Endothelial cell of umbilical vein (primary cell): Measurements from ENCODE around the gene MRPL14. TPM values are rescaled to one million over a fixed set of nuclear protein-coding genes. Genes with fewer than 3 reads are reported as not detected.

ENCODE experiments used
- BruUV-seq: library from RNA; stranded (reverse); fragments of 400-500 nt; replicated peaks from 2 replicates; lab custom pipeline; 2021; lab: Mats Ljungman, UMichigan
- CTCF ChIA-PET: fragments of 300-600, 350-600 bp; sonication (Branson Sonifier 250); formaldehyde crosslinking; loops from one replicate; lab custom pipeline; 2021; ENCODE audit warnings: antibody characterized with exemption, inconsistent platforms; lab: Charles Lee
- POLR2A ChIA-PET: fragments of 300-600, 350-600 bp; sonication (Branson Sonifier 250); formaldehyde crosslinking; loops from one replicate; lab custom pipeline; 2021; ENCODE audit warnings: antibody characterized with exemption, inconsistent platforms; lab: Charles Lee
- DNase-seq: peaks from one replicate; pipeline ENCODE4 v3.0.0-alpha.2; 2011; ENCODE audit warnings: low read depth, low spot score
- FAIRE-seq: peaks from 2 replicates; lab custom pipeline; 2011; peaks lifted over from hg19 to GRCh38; lab: Jason Lieb, UNC
- H2AFZ ChIP-seq: 2 replicates; pipeline ENCODE4 v1.6.0; 2012; ENCODE audit warnings: low read depth, low read length, control low read depth, inconsistent platforms
- H3K27ac ChIP-seq: 2 replicates; pipeline ENCODE4 v1.5.1; 2011; ENCODE audit warnings: low read depth, mild to moderate bottlenecking, control low read depth, low read length, moderate library complexity; ENCODE audit not compliant: insufficient read depth
- H3K27me3 ChIP-seq, 2 experiments: 2 replicates each; pipeline versions ENCODE4 v1.6.0 to v1.6.1; 2011; ENCODE audit warnings: low read length in 2 of 2, mixed read lengths in 1 of 2; ENCODE audit not compliant: control insufficient read depth in 2 of 2, insufficient read depth in 2 of 2
- H3K36me3 ChIP-seq, 2 experiments: 2 replicates in 1 of 2; 3 replicates in 1 of 2; pipeline ENCODE4 v1.5.1; 2011; ENCODE audit warnings: low read length in 2 of 2, mild to moderate bottlenecking in 1 of 2, moderate library complexity in 1 of 2; ENCODE audit not compliant: control insufficient read depth in 2 of 2, insufficient read depth in 2 of 2; ENCODE audit errors: extremely low read depth in 1 of 2
- H3K4me1 ChIP-seq: 3 replicates; pipeline ENCODE4 v1.5.1; 2011; ENCODE audit warnings: mild to moderate bottlenecking, low read length; ENCODE audit not compliant: control insufficient read depth, insufficient read depth; ENCODE audit errors: extremely low read depth
- H3K4me2 ChIP-seq: 2 replicates; pipeline ENCODE4 v1.6.1; 2011; ENCODE audit warnings: low read length, control low read depth, mixed read lengths; ENCODE audit not compliant: insufficient read depth
- H3K4me3 ChIP-seq, 3 experiments: fragments of 200-600 bp in 1 of 3; sonication (generic), shearing (Covaris generic) in 1 of 3; replicated peaks in 1 of 3; 2 replicates each; pipeline ENCODE4 v1.5.1; 2011 to 2016; ENCODE audit warnings: control low read depth in 3 of 3, low read length in 3 of 3, mild to moderate bottlenecking in 2 of 3, inconsistent platforms in 1 of 3, low read depth in 1 of 3, moderate library complexity in 1 of 3; ENCODE audit not compliant: insufficient read depth in 1 of 3
- H3K79me2 ChIP-seq: 2 replicates; pipeline ENCODE4 v1.6.0; 2012; ENCODE audit warnings: low read length, inconsistent platforms; ENCODE audit not compliant: control insufficient read depth, insufficient read depth
- H3K9ac ChIP-seq: replicated peaks from 2 replicates; pipeline ENCODE3; 2011; ENCODE audit warnings: low read length, control low read depth; ENCODE audit not compliant: insufficient read depth; ENCODE audit errors: extremely low read depth
- H3K9me1 ChIP-seq: replicated peaks from 3 replicates; pipeline ENCODE4 v1.6.0; 2011; ENCODE audit warnings: mild to moderate bottlenecking, low read length; ENCODE audit not compliant: control insufficient read depth, insufficient read depth; ENCODE audit errors: extremely low read depth
- H3K9me3 ChIP-seq: replicated peaks from 2 replicates; pipeline ENCODE4 v1.5.1; 2012; ENCODE audit warnings: low read length, inconsistent platforms; ENCODE audit not compliant: control insufficient read depth, insufficient read depth
- H4K20me1 ChIP-seq: replicated peaks from 2 replicates; pipeline ENCODE3; 2011; ENCODE audit warnings: mild to moderate bottlenecking, low read length; ENCODE audit not compliant: control insufficient read depth, insufficient read depth; ENCODE audit errors: extremely low read depth
- EZH2 ChIP-seq: IDR thresholded peaks from 2 replicates; pipeline ENCODE4 v1.6.1; 2012; ENCODE audit warnings: borderline replicate concordance, low read depth, mild to moderate bottlenecking, moderate library complexity, low read length, inconsistent platforms; ENCODE audit not compliant: severe bottlenecking
- FOS ChIP-seq: IDR thresholded peaks from 2 replicates; pipeline ENCODE4 v1.6.1; 2011; ENCODE audit warnings: mild to moderate bottlenecking, low read length, moderate library complexity, borderline replicate concordance; ENCODE audit not compliant: insufficient read depth
- GATA2 ChIP-seq: IDR thresholded peaks from 2 replicates; pipeline ENCODE4 v1.7.0; 2011; ENCODE audit warnings: low read depth, mild to moderate bottlenecking, moderate library complexity, mixed read lengths, low read length; ENCODE audit not compliant: insufficient read length, insufficient read depth
- JUN ChIP-seq: IDR thresholded peaks from 2 replicates; pipeline ENCODE4 v1.6.1; 2011; ENCODE audit warnings: borderline replicate concordance, low read depth; ENCODE audit not compliant: insufficient read length, insufficient read depth
- MYC ChIP-seq: IDR thresholded peaks from one replicate; pipeline ENCODE4 v1.6.1; 2011; ENCODE audit warnings: mild to moderate bottlenecking, low read depth, low read length
- POLR2A ChIP-seq: IDR thresholded peaks from 2 replicates; pipeline ENCODE4 v1.6.1; 2012; ENCODE audit warnings: low read depth, mild to moderate bottlenecking, control low read depth, low read length
- POLR2AphosphoS5 ChIP-seq: IDR thresholded peaks from 2 replicates; pipeline ENCODE4 v1.6.1; 2012; ENCODE audit warnings: low read depth, mild to moderate bottlenecking, control low read depth, low read length, moderate library complexity; ENCODE audit not compliant: insufficient read depth
- dilution Hi-C: fragments of 300-500 bp; cut with MboI; formaldehyde crosslinking; loops from one replicate; pipeline ENCODE4 v1.15.0; 2019; ENCODE audit warnings: low sequenced_read_pairs; ENCODE audit not compliant: extremely low pct_ligation_motif_present
- intact Hi-C: fragments of 100-400 bp; cut with micrococcal nuclease; formaldehyde crosslinking; loops from one replicate; pipeline ENCODE4 v1.10.0; 2022
- polyA plus RNA-seq, 4 experiments: library from polyadenylated mRNA; depleted of rRNA in 3 of 4; stranded (reverse) in 3 of 4; unstranded in 1 of 4; fragments of >200 nt; gene quantifications; 2 replicates each; pipeline versions ENCODE4 v1.2.1 to v1.2.3, GENCODE V29; 2011 to 2012; ENCODE audit warnings: missing spikeins in 1 of 4
- total RNA-seq: library from RNA; stranded (reverse); gene quantifications from 2 replicates; pipeline ENCODE4 v1.2.3, GENCODE V29; 2021
- TF ChIP-seq, protein P1 (sequence below): IDR thresholded peaks from 2 replicates; pipeline ENCODE4 v1.6.1; 2011; ENCODE audit not compliant: insufficient read depth, insufficient read length
- TF ChIP-seq, protein P2 (sequence below), 2 donors: IDR thresholded peaks; 1 replicate in 1 of 2; 2 replicates in 1 of 2; pipeline ENCODE4 v1.5.1; 2011; ENCODE audit warnings: low read length in 2 of 2, mild to moderate bottlenecking in 2 of 2, moderate library complexity in 2 of 2, control low read depth in 1 of 2, inconsistent platforms in 1 of 2, low read depth in 1 of 2; ENCODE audit not compliant: insufficient read depth in 1 of 2; ENCODE audit errors: extremely low read depth in 1 of 2

MRPL14 gene
- total and polyA plus RNA-seq, 2 donors (not counting 3 experiments of a cell fraction or from before 2014, with no cell fraction given), result 68.1 to 103 TPM

DNA sequence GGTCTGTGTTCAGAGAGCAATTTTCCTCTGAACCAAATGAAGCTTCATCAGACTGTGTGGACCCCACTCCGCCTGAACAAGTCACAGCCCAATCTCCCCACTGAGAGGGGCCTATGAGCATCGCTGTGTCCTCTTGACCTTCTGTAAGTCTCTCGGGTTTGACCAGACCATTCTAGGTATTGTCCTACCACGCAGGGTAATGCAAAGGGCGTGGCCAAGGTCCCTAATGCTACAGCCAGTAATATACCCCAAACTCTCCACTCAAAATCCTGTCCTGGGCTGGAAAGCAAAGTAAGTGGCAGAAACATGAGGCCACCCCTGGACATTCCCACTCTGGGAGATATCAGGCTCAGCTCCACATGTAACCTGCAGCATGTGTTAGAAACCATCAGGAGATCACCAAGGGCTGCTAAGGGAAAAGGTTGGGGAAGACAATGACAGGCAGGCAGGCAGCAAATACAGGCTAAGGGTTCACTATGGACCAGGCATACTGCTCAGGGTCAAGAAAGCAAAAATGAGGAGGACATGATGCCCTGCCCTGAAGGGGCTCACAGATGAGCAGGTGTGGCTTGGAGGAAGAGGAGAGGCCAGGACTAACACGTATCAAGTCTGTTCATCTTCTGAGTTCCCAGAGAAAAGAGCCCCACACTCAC lies 33.4 kb downstream of the MRPL14 start:
- TF ChIP-seq MYC (no peak), JUN (no peak), POLR2AphosphoS5 (no peak), POLR2A (no peak), GATA2 (no peak), FOS (no peak)
- TF ChIP-seq, protein P1, sequence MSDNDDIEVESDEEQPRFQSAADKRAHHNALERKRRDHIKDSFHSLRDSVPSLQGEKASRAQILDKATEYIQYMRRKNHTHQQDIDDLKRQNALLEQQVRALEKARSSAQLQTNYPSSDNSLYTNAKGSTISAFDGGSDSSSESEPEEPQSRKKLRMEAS, result no peak
- dilution Hi-C loops, result no loop called here
- no peaks in the 10 kb centered on the region for H4K20me1 ChIP-seq
- no peaks in the 10 kb centered on the region for H3K9me1 ChIP-seq
- no peaks in the 10 kb centered on the region for H3K36me3 ChIP-seq
- H3K9ac ChIP-seq, result no peak overlapping the region
- DNase-seq (no peak), FAIRE-seq (no peak)
- intact Hi-C loops, result no loop called here
- no peaks in the 10 kb centered on the region for H3K27me3 ChIP-seq
- ChIA-PET CTCF (interaction anchor here (1.6 to 1.8 kb wide), 2 partner anchors 15 to 79 kb away, joined by 6 to 7 read pairs; no protein-coding TSS in a partner anchor), POLR2A (no interaction called here)
- no TSS peak for BruUV-seq
- H3K9me3 ChIP-seq, result no peaks in the 10 kb centered on the region
- no peak overlapping the region for H3K27ac ChIP-seq
- H3K79me2 ChIP-seq, result no peaks in the 10 kb centered on the region
- H3K4me2 ChIP-seq, result no peak overlapping the region
- H3K4me3 ChIP-seq, result no peak overlapping the region
- H3K4me1 ChIP-seq, result no peaks in the 10 kb centered on the region
- no peak overlapping the region for H2AFZ ChIP-seq

DNA sequence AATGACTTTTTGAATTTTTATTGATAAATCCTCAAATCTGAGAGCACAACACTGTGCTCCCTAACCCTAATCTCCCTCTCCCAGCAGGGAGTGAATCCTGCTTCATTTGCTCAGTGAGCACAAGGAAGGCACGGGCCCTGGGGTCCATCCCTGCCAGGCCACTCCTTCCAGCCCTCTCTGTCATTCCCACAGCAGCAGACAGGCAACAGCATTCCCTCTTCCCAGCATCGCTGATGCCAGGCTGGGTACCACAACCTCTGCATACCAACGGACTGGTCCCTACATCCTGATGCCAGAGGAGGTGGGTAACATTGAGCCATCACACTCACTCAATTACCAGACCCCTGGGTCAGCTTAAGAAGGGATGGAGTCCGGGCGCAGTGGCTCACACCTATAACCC lies 34.2 kb downstream of the MRPL14 start:
- no peak overlapping the region for H3K27ac ChIP-seq

More for the DNA sequence above, 34.2 kb downstream of the MRPL14 start:
- ChIA-PET CTCF (interaction anchor here (1.6 kb wide), 1 partner anchor 14 kb away, joined by 6 read pairs; no protein-coding TSS in a partner anchor), POLR2A (no interaction called here)
- no TSS peak for BruUV-seq
- TF ChIP-seq POLR2A, result no peak
- no peak for TF ChIP-seq EZH2
- no peak for TF ChIP-seq POLR2AphosphoS5
- TF ChIP-seq, protein P2, sequence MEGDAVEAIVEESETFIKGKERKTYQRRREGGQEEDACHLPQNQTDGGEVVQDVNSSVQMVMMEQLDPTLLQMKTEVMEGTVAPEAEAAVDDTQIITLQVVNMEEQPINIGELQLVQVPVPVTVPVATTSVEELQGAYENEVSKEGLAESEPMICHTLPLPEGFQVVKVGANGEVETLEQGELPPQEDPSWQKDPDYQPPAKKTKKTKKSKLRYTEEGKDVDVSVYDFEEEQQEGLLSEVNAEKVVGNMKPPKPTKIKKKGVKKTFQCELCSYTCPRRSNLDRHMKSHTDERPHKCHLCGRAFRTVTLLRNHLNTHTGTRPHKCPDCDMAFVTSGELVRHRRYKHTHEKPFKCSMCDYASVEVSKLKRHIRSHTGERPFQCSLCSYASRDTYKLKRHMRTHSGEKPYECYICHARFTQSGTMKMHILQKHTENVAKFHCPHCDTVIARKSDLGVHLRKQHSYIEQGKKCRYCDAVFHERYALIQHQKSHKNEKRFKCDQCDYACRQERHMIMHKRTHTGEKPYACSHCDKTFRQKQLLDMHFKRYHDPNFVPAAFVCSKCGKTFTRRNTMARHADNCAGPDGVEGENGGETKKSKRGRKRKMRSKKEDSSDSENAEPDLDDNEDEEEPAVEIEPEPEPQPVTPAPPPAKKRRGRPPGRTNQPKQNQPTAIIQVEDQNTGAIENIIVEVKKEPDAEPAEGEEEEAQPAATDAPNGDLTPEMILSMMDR (IDR thresholded peaks at IDR 0.05; ENCODE audit: extremely low read depth in 1 of 2, insufficient read depth in 1 of 2, low read depth in 1 of 2, low read length in 2 of 2), result no peak
- TF ChIP-seq GATA2, result no peak
- TF ChIP-seq FOS, result no peak
- TF ChIP-seq MYC, result no peak
- no peak for TF ChIP-seq JUN
- TF ChIP-seq, protein P1, result no peak
- DNase-seq, result no peak
- Histone ChIP-seq H2AFZ (no peak overlapping the region), H3K27me3 (no peaks in the 10 kb centered on the region), H3K4me1 (no peaks in the 10 kb centered on the region), H3K9me1 (no peaks in the 10 kb centered on the region), H4K20me1 (no peaks in the 10 kb centered on the region), H3K36me3 (no peaks in the 10 kb centered on the region), H3K9ac (no peak overlapping the region), H3K4me3 (no peak overlapping the region), H3K4me2 (no peak overlapping the region), H3K9me3 (no peaks in the 10 kb centered on the region), H3K79me2 (no peaks in the 10 kb centered on the region)
- intact Hi-C loops (no loop called here), dilution Hi-C loops (no loop called here)
- no peak for FAIRE-seq
